ENCODE results near the gene NAGPA.
"Not testable (repeated sequence)": the region's sequence is repeated elsewhere in the genome, so short reads cannot be mapped to it uniquely, and the experiment has no call there.

The NAGPA gene

GRCh38 chr16:5060073-5060641 is 26.4 kb upstream of the NAGPA start:
- no peak for DNase-seq

GRCh38 chr16:5059386-5060072 is 25.8 kb upstream of the NAGPA start:
- no peak for DNase-seq

GRCh38 chr16:5058476-5058875 is 24.7 kb upstream of the NAGPA start:
- no peak for DNase-seq

GRCh38 chr16:5056352-5056751 is 22.6 kb upstream of the NAGPA start:
- peak; percentile 16 for DNase-seq

- no peak for DNase-seq
These were observed 21.4 kb upstream of the NAGPA start for GRCh38 chr16:5054876-5055865.

- no peak for DNase-seq
These were observed 13.2 kb upstream of the NAGPA start for GRCh38 chr16:5046914-5047313.

- no peak for DNase-seq
These were observed 11.9 kb upstream of the NAGPA start for GRCh38 chr16:5045499-5046115.

GRCh38 chr16:5044581-5044980 is 10.8 kb upstream of the NAGPA start:
- DNase-seq = not testable (repeated sequence)

GRCh38 chr16:5044011-5044540 is 10.3 kb upstream of the NAGPA start:
- no peak for DNase-seq

- DNase-seq = no peak
These were observed 8.9 kb upstream of the NAGPA start for GRCh38 chr16:5042574-5043171.

GRCh38 chr16:5041600-5042133 is 7.9 kb upstream of the NAGPA start:
- no peak for DNase-seq

GRCh38 chr16:5040451-5040850 is 6.7 kb upstream of the NAGPA start:
- DNase-seq = no peak

GRCh38 chr16:5036228-5037156 is 2.8 kb upstream of the NAGPA start:
- DNase-seq = no peak

GRCh38 chr16:5035909-5036227 is 2.1 kb upstream of the NAGPA start:
- DNase-seq = no peak

GRCh38 chr16:5034167-5034523 is 410 bp upstream of the NAGPA start:
- no peak for DNase-seq

- no peak for DNase-seq
These were observed 977 bp downstream of the NAGPA start for GRCh38 chr16:5032748-5033167.

- no peak for DNase-seq
These were observed 2.1 kb downstream of the NAGPA start for GRCh38 chr16:5031601-5032000.

GRCh38 chr16:5030251-5030870 is 3.4 kb downstream of the NAGPA start:
- DNase-seq = no peak

GRCh38 chr16:5028950-5029475 is 4.7 kb downstream of the NAGPA start:
- DNase-seq = no peak

GRCh38 chr16:5027575-5028235 is 6.0 kb downstream of the NAGPA start:
- DNase-seq = no peak

Data from effector CD4-positive, alpha-beta T cell (primary cell).